HEK293 (cell line): ENCODE measurements around the gene KCNMA1.

Experiments used
- ZNF623 ChIP-seq: fragments of 450-650 bp; formaldehyde crosslinking; IDR thresholded peaks from 2 replicates; pipeline ENCODE4 v1.5.1; 2016; ENCODE audit warnings: missing biosample characterization, missing genetic modification characterization
- ZNF660 ChIP-seq: fragments of 450-650 bp; IDR thresholded peaks from 2 replicates; pipeline ENCODE4 v1.5.1; 2018; ENCODE audit warnings: missing biosample characterization, mild to moderate bottlenecking, missing genetic modification characterization
- TF ChIP-seq, protein P1 (sequence below): fragments of 450-650 bp; formaldehyde crosslinking; IDR thresholded peaks from 2 replicates; pipeline ENCODE4 v1.5.1; 2016; ENCODE audit warnings: missing biosample characterization, missing genetic modification characterization
- TF ChIP-seq, protein P2 (sequence below): fragments of 450-650 bp; formaldehyde crosslinking; IDR thresholded peaks from 2 replicates; pipeline ENCODE4 v1.5.1; 2016; ENCODE audit warnings: missing biosample characterization, missing genetic modification characterization

DNA sequence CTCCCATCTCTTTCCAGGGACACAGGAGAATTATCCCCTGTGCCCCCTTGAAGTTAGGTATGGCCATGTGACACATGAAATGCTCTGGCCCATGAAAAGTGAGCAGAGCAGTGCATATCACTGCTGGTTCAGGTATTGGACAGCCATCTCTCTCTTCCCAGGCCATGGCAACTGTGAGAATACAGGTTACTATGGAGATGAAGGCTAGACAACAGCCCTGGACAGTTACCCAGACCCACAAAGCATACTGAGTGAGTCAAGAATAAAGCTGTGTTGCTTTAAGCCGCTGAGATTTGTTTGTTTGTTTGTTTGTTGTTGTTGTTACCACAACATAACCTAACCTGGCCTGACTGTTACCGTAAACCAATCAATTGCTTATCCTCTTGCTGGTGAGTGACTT, 722.3 kb downstream of the KCNMA1 start:
- TF ChIP-seq, protein P1, sequence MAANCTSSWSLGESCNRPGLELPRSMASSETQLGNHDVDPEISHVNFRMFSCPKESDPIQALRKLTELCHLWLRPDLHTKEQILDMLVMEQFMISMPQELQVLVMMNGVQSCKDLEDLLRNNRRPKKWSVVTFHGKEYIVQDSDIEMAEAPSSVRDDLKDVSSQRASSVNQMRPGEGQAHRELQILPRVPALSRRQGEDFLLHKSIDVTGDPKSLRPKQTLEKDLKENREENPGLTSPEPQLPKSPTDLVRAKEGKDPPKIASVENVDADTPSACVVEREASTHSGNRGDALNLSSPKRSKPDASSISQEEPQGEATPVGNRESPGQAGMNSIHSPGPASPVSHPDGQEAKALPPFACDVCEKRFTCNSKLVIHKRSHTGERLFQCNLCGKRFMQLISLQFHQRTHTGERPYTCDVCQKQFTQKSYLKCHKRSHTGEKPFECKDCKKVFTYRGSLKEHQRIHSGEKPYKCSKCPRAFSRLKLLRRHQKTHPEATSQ (tag by site-specific recombination) = no peak
- TF ChIP-seq ZNF623 (tag by site-specific recombination) (no peak), ZNF660 (tag by site-specific recombination) (no peak)
- TF ChIP-seq, protein P2, sequence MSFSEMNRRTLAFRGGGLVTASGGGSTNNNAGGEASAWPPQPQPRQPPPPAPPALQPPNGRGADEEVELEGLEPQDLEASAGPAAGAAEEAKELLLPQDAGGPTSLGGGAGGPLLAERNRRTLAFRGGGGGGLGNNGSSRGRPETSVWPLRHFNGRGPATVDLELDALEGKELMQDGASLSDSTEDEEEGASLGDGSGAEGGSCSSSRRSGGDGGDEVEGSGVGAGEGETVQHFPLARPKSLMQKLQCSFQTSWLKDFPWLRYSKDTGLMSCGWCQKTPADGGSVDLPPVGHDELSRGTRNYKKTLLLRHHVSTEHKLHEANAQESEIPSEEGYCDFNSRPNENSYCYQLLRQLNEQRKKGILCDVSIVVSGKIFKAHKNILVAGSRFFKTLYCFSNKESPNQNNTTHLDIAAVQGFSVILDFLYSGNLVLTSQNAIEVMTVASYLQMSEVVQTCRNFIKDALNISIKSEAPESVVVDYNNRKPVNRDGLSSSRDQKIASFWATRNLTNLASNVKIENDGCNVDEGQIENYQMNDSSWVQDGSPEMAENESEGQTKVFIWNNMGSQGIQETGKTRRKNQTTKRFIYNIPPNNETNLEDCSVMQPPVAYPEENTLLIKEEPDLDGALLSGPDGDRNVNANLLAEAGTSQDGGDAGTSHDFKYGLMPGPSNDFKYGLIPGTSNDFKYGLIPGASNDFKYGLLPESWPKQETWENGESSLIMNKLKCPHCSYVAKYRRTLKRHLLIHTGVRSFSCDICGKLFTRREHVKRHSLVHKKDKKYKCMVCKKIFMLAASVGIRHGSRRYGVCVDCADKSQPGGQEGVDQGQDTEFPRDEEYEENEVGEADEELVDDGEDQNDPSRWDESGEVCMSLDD = no peak
